PC-3 (cell line): Measurements from ENCODE around the gene THAP6.
"Not testable (repeated sequence)": the region's sequence is repeated elsewhere in the genome, so short reads cannot be mapped to it uniquely, and the experiment has no call there.

Experiments
- EZH2 ChIP-seq: fragments of 300-600 bp; sonication (generic); IDR thresholded peaks from one replicate; pipeline ENCODE4 v1.6.1; 2017; ENCODE audit warnings: antibody characterized with exemption, mild to moderate bottlenecking, low read length; ENCODE audit not compliant: unreplicated experiment
- EZH2phosphoT487 ChIP-seq: fragments of 300-600 bp; sonication (generic); IDR thresholded peaks from 2 replicates; pipeline ENCODE4 v1.6.1; 2018; ENCODE audit warnings: mild to moderate bottlenecking, antibody characterized with exemption, low read length, borderline replicate concordance
- TF ChIP-seq, protein P1 (sequence below): fragments of 300-600 bp; sonication (generic); conservative IDR thresholded peaks from 2 replicates; pipeline ENCODE4 v1.5.1; 2017; ENCODE audit warnings: antibody characterized with exemption, low read depth, mild to moderate bottlenecking, low read length

GRCh38 chr4:75531536-75532143 is 17.4 kb downstream of the THAP6 start:
- TF ChIP-seq, protein P1, sequence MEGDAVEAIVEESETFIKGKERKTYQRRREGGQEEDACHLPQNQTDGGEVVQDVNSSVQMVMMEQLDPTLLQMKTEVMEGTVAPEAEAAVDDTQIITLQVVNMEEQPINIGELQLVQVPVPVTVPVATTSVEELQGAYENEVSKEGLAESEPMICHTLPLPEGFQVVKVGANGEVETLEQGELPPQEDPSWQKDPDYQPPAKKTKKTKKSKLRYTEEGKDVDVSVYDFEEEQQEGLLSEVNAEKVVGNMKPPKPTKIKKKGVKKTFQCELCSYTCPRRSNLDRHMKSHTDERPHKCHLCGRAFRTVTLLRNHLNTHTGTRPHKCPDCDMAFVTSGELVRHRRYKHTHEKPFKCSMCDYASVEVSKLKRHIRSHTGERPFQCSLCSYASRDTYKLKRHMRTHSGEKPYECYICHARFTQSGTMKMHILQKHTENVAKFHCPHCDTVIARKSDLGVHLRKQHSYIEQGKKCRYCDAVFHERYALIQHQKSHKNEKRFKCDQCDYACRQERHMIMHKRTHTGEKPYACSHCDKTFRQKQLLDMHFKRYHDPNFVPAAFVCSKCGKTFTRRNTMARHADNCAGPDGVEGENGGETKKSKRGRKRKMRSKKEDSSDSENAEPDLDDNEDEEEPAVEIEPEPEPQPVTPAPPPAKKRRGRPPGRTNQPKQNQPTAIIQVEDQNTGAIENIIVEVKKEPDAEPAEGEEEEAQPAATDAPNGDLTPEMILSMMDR = not testable (repeated sequence)
- not testable (repeated sequence) for TF ChIP-seq EZH2, EZH2phosphoT487
